GM04504 (cell line): ENCODE measurements around the gene TOB1.
A peak's percentile ranks its signal among the peaks of the same experiment; 100 is the strongest.
"Not testable (repeated sequence)": the region's sequence is repeated elsewhere in the genome, so short reads cannot be mapped to it uniquely, and the experiment has no call there.

Source experiments
- DNase-seq: peaks from one replicate; pipeline ENCODE4 v3.0.0-alpha.2; 2012; ENCODE audit warnings: low read depth

The TOB1 gene

GRCh38 chr17:50868602-50869001 lies 2.4 kb upstream of the TOB1 start:
- no peak for DNase-seq

GRCh38 chr17:50868140-50868438 lies 1.9 kb upstream of the TOB1 start:
- DNase-seq: no peak

GRCh38 chr17:50867363-50868139 lies 1.4 kb upstream of the TOB1 start:
- DNase-seq: peak; percentile 78

GRCh38 chr17:50866950-50867362 lies 802 bp upstream of the TOB1 start:
- no peak for DNase-seq

- no peak for DNase-seq
Observed at GRCh38 chr17:50865868-50866260, 290 bp downstream of the TOB1 start.

- no peak for DNase-seq
Observed at GRCh38 chr17:50865060-50865867, 890 bp downstream of the TOB1 start.

- no peak for DNase-seq
Observed at GRCh38 chr17:50864747-50865059, 1.5 kb downstream of the TOB1 start.

- DNase-seq: no peak
Observed at GRCh38 chr17:50863931-50864330, 2.2 kb downstream of the TOB1 start.

- no peak for DNase-seq
Observed at GRCh38 chr17:50863221-50863843, 2.8 kb downstream of the TOB1 start.

GRCh38 chr17:50861822-50862528 lies 4.2 kb downstream of the TOB1 start:
- no peak for DNase-seq

- DNase-seq: no peak
Observed at GRCh38 chr17:50861334-50861676, 4.8 kb downstream of the TOB1 start.

- not testable (repeated sequence) for DNase-seq
Observed at GRCh38 chr17:50859727-50860126, 6.4 kb downstream of the TOB1 start.

- DNase-seq: no peak
Observed at GRCh38 chr17:50858486-50859225, 7.5 kb downstream of the TOB1 start.

- DNase-seq: no peak
Observed at GRCh38 chr17:50856431-50856830, 9.7 kb downstream of the TOB1 start.

- no peak for DNase-seq
Observed at GRCh38 chr17:50855708-50856330, 10.3 kb downstream of the TOB1 start.

- no peak for DNase-seq
Observed at GRCh38 chr17:50853781-50854180, 12.4 kb downstream of the TOB1 start.

- no peak for DNase-seq
Observed at GRCh38 chr17:50853015-50853615, 13.0 kb downstream of the TOB1 start.

GRCh38 chr17:50850640-50851039 lies 15.5 kb downstream of the TOB1 start:
- DNase-seq: no peak

GRCh38 chr17:50848711-50849110 lies 17.4 kb downstream of the TOB1 start:
- no peak for DNase-seq

- DNase-seq: no peak
Observed at GRCh38 chr17:50848039-50848438, 18.1 kb downstream of the TOB1 start.

- no peak for DNase-seq
Observed at GRCh38 chr17:50847566-50847965, 18.6 kb downstream of the TOB1 start.
